Stimulated activated CD8-positive, alpha-beta memory T cell treated with anti-CD3 and anti-CD28 coated beads, Interleukin-12 subunit alpha, Interleukin-12 subunit beta, amount 100 ng/mL, for 24 hours (primary cell): ENCODE data around the gene PRKAR1B.
"Not testable (repeated sequence)": the region's sequence is repeated elsewhere in the genome, so short reads cannot be mapped to it uniquely, and the experiment has no call there.

Experiments used
- DNase-seq: peaks from one replicate; pipeline ENCODE4 v3.0.0-alpha.2; 2020; ENCODE audit errors: extremely low read depth

Gene PRKAR1B

DNA sequence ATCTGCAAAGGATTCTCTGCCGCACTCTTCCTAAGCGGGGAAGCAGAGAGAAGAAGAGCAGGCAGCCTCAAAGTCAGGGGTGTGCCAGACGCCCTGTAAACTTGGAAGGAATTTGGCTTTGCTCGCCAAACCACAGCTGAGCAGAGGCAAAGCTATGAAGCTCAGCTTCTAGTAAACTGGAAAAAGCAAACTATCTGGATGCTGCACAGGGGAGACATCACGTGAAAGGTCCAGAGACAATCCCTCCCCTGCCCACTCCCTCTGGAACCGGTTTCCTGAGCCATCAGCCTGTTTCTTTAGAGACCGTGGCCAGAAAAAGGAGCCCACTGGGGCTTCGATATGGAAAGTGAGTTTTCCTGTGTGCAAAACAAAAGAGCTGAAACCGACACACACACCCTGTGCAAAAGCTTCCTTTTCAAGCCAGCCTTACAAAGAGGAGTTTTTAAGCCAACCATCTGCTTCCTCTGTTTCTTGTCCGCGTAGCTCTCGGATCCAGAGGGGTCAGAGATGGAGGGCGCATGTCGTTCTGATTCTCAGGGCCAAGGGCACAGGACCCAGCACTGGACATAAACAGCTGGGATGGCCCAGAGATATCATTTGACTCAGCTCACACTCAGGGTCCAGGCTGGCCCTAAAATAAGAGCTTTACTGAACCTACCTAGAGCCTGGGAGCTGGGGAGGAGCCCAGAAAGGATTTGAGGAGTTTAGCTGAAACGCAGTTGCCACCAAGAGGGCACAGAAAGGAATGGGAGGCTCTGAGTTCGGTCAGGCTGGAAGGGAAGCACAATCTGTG is 58.7 kb downstream of the PRKAR1B start:
- DNase-seq, result no peak

DNA sequence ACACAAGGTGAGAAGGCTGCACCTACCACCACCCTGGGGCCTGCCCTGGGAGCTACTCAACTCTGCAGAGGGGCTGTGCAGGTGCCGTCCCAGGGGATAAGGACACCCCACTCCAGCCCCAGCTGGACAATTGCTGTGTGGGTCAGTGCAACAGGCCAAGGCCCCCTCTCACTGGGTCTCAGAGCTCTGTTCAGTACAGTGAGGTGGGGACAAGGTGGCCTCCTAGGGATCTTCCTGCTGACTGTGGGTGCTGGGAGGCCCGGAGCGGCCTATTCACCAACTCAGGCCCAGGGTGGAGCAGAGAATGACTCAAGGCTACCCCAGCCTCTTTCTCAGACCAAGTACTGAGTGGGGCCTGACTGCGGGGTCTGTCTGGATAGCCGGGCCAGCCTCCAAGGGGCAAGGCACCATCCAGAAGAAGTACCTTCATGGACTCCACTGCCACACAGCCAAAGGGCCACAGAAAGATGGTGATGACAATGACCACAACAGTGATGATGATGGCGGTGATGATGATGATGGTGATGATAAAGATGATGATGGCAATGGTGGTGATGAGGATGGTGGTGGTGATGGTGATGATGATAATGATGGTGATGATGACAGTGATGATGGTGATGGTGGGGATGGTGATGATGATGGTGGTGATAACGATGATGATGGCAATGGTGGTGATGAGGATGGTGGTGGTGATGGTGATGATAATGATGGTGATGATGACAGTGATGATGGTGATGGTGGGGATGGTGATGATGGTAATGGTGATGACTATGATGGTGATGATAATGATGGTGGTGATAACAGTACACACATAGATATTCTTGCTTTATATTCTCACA is 60.4 kb downstream of the PRKAR1B start:
- DNase-seq, result no peak

DNA sequence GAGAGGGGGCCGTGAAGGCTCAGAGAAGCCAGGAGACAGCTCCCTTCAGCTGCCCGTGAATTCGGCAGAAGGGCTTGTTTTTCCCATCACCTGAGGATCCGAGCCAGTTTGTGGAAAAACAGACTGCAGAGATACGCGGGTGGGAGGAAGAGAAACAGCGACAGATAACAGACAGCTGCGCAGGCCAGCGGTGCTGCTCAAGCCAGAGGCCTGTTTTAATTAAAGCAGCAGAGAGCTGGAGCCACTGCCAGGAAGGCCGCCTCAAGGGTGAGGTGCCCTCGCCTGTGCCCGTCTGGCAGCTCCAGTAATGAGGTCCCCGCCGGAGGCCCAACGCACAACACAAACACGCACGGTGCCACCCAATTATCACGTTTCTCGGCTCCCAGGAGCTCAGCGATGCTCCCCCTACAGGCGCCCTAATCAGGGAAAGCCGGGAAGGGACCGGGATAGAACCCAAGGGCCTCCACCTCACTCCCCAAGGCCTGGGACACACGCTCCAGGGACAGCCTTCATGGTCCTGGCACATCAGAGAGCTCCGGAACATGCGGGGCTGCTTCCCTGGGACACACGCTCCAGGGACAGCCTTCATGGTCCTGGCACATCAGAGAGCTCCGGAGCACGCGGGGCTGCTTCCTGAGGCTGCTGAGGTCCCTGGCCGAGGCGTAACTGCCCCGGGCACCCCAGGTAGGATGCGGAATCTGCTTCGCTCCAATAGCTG is 61.2 kb downstream of the PRKAR1B start:
- no peak for DNase-seq

DNA sequence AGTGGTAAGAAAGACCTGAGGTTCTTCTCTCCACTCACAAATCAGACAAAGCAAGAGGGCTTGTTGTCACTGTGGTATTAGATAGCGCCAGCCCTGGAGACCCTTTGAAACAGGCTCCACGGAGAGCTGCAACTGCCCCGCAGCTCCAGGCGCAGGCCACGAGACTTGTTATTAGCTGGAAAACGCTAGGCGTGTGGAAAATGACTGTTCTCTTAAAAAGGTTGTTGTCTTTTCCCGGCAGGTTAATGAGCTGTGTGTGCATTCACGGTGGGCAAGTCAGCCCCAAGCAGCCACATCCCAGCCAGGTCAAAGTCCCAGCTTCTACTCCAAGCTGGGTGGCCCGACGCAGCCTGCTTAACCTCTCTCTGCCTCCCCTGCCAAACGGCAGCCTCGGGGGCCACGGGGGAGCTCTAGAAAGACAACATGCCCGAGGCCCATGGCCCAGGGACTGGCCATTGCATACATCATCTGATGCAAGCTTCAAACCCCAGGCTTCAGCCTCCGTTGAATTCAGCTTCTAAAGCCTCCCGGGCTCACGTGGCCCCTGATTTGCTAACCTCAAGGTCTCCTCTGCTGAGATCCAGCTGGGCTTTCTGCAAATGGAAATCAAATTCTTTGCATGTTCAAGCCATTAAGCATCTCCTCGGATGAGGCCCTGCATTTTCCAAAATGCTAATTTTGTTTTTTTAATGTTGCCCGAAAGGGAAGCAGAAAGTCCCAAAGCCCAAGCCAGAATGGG is 61.9 kb downstream of the PRKAR1B start:
- DNase-seq, result no peak

DNA sequence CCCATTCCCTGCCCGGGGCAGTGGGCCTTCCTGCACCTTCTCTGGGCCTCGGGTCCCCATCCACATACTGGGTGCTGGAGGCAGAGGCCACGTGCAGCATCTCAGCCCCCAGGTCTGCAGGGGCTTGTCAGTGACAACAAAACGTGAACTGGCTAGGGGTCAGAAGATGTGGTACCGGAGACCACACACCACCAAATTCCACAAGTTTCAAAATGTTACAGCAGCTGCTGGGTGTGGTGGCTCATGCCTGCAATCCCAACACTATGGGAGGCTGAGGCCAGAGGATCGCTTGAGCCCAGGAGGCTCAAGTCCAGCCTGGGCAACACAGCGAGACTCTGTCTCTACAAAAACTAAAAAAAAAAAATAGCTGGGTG is 62.7 kb downstream of the PRKAR1B start:
- DNase-seq, result no peak

DNA sequence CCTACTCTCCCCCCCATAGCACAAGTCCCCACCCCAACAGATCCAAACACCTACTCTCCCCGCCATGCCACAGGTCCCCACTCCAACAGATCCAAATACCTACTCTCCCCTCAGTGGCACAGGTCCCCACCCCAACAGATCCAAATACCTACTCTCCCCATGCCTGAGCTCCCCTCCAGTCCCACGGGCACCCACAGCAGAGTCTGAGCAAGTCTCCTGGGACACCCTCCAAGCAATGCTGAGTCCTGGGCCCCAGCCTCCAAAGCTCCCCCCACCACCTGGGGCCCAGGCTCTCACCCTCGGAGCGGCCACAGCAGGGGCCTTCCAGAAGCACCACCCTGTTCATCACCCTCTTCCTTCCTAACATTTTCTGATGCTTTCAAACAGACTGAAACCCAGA is 64.5 kb downstream of the PRKAR1B start:
- DNase-seq, result no peak

DNA sequence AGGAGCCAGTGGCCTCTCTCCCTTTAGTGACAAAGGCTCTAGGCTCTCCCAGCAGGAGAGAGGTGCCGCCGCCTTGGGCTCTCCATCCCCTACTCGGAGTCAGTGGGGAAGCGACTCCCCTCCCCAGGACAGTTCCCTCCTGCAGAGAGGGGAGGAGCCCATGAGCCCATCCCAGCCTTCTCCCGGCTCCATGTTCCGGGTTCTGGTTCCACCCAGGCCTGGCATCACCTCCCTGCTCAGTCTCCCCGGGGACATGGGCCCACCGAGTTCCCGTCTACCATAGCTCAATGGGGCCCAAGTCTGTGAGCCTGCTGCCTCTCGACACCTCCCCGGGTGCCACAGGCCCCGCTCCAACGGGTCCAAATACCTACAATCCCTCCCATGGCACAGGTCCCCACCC is 67.1 kb downstream of the PRKAR1B start:
- DNase-seq, result no peak

DNA sequence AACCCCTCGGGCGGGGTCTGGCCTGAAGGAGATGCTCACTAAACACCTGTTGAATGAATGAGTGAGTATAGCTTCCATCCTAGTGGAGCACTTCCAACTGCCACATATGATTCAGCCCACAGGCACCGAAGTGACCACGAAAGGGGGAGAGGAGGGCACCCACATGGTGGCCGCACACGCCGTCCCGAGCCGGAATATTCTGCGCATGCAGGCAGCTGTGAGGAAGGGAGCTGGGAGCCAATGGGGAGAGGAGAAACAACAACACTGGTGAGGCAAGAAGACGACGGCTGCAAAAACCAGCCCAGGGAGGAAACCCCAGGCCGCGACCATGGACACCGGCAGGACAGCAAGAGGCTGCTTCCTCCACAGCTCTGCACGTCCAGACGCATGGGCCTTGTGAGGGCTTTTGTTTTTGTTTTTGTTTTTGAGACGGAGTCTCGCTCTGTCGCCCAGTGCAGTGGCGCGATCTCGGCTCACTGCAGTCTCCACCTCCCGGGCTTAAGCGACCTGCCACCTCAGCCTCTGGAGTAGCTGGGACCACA is 67.7 kb downstream of the PRKAR1B start:
- DNase-seq, result no peak

DNA sequence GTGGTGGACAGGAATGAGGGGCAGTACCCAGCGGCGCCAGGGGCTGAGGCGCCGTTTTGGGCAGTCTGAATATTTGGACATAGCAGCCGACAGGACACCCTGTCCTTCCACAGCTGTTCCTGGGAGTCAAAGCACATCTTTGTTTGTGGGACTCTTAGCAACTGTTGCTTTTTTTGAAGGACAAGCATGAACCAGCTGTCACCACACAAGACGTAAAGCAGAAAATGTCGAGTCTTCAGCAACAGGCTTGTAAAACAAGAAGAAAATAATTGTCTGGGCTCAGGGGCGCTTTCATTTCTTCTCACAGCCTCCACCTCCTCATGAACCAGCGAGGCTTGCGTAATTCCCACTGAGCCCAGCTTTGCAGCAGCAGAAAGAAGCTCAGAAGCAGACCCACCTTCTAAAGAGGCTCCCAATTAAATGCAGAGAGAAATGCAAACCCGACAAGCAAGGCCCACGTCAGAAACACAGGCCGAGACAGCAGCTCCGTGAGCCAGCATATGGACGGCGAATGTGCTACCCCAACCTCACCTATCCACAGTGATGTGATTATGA is 69.4 kb downstream of the PRKAR1B start:
- DNase-seq, result no peak

DNA sequence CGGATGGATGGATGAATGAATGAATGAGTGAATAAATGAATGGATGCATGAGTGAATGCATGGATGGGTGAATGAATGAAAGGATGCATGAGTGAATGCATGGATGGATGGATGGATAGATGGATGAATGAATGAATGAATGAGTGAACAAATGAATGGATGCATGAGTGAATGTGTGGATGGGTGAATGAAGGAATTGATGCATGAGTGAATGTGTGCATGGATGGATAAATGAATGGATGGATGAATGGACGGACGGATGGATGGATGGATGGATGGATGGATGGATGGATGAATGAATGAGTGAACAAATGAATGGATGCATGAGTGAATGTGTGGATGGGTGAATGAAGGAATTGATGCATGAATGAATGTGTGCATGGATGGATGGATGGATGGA is 70.1 kb downstream of the PRKAR1B start:
- not testable (repeated sequence) for DNase-seq

DNA sequence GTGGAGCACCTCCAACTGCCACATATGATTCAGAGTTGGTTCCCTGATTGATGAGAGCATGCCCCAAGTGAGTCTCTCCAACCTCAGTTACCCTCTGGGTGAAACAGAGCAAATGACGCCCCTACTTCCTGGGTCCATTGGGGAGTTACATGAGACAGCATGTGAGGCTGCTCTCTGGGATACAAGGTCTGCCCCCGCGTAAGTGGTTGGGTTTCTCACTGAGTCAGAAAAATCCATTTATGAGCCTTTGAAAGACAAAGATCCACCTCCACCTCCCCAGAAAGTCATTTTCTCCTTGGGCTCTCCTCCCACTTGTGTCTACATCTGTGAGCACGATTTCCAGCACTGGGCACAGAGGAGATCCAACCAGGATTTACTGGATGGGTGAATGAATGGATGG is 71.3 kb downstream of the PRKAR1B start:
- DNase-seq, result no peak

DNA sequence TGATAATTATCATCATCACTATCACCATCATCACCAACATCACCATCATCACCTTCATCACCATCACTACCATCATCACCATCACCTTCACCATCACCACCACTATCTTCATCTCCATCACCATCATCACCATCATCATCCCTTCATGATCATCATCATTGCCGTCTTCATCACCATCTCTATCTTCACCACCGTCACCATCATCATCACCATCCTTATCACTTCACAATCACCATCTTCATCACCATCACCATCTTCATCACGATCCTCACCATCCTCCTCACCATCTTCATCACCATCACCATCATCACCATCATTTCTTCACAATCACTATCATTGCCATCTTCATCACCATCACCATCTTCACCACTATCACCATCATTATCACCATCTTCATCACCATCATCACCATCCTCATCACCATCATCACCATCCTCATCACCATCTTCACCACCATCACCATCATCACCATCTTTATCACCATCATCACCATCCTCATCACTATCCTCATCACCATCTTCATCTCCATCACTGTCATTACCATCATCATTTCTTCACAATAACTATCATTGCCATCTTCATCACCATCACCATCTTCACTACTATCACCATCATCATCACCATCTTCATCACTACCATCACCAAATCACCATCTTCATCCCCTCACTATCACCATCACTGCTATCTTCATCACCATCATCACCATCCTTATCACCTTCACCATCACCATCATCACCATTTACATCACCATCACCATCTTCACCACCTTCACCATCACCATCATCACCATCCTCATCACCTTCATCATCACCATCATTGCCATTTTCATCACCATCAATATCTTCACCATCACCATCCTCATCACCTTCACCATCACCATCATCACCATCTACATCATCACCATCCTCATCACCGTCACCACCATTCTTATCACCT is 73.0 kb downstream of the PRKAR1B start:
- DNase-seq, result no peak

DNA sequence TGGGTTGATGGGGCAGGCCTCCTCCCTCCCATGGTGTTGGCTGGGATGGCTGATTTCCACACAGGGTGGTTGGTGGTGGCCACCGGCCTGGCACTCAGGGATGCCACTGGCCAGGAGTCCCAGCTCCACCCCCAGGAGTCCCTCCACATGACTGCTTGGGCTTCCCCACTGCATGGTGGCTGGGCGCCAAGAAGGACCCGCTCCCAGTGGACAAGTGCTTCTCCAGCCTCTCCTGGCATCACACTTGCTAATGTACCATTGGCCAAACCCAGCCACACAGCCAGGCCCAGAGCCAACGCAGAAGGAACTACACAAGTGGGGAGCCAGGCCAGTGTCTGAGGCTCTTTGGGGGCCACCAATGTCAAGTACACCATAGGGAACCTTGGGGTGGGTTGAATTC is 74.2 kb downstream of the PRKAR1B start:
- DNase-seq, result no peak

DNA sequence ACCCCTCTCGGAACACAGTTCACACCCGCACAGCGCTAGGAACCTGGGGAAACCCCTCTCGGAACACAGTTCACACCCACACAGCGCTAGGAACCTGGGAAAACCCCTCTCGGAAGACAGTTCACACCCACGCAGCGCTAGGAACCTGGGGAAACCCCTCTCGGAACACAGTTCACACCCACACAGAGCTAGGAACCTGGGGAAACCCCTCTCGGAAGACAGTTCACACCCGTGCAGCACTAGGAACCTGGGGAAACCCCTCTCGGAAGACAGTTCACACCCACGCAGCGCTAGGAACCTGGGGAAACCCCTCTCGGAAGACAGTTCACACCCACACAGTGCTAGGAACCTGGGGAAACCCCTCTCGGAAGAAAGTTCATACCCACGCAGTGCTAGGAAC is 74.9 kb downstream of the PRKAR1B start:
- not testable (repeated sequence) for DNase-seq

DNA sequence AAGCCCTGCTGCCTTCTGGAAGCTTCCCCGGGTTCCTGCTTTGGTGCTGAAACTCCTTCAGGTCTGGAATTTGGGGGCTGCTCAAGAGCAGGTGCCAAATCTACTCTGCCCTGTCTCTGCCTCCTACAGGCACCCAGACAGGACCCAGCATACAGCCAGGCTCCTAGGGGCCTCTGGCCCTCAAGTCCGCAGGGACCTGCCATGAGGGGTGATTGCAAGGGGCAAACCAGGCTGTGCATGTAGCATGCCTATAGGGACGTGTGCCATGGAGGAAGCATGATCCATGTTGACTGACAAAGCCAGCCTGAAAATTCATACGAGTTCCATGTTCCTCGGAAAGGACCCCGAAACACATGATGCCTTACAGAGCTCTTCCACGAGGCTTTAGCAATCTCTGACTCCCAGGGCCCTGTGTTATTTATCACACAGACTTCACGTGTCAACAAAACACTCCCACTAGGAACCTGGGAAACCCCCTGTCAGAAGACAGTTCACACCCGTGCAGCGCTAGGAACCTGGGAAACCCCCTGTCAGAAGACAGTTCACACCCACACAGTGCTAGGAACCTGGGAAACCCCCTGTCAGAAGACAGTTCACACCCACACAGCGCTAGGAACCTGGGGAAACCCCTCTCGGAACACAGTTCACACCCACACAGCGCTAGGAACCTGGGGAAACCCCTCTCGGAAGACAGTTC is 75.9 kb downstream of the PRKAR1B start:
- no peak for DNase-seq

DNA sequence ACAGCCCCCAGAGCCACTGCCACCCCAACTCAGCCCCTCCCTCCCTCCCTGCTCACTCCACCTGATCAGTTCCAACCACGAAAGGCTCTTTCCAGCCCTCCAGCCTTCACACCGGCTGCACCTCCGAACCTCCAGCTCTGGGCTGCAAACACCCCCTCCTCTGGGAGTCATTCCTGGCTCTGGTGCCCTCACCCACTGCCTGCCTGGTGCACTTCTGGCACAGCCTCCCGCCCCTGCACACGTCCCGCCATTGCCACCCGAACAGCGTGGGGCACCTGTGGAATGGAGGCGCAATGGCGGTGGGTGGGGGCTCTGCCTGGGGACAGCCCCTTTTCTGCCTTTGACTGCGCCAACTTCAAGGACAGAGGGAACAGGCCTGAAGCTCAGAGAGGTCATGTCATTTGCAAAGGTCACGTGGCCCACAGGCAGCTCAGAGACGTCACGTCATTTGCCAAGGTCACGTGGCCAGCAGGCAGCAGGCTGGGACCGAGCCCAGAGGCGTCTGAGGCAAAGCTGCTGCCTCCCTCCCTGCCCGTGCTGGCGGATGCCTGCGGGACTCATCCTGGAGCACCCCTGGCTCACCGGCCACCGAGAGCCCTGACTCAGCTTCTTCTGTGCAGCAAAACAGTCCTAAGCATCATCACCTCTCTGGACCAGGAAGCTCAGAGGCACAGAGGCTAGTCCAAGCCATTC is 76.6 kb downstream of the PRKAR1B start:
- DNase-seq, result no peak

DNA sequence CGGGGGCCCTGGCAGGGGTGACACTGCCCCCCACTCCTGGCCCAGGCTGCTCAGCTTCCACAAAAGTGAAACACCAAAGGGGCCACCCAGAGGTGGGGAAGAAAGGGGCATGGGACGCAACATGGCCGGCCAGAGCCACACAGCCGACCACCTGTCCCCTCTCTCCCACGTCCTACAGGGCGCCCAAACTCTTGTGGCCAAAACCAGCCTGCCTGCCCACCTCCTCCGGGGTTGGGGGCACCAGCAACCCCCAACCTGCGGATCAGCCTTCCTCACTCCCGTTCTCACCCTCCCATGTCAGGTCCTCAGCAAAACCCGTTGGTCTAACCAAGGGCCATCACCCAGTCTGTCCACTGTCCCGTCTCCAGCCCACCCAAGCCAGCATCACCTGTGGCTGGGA is 80.1 kb downstream of the PRKAR1B start:
- no peak for DNase-seq

DNA sequence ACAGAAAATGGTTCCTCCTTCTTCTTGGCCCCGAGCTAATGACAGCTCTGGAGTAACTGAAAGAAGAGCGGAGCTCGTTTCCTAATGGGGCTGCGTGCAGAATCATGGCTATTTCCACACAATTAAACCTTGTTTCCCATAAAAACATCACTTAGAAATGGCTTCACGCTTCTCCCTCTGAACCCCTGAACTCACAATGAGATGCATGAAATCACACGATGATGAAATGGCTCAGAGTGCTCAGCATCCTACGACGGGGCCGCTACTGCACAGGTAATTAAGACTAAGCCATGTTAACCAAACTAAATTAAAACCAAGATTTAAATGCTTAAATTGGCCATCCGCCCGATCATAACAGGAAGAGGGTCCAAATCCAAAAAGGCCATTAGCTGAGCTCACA is 80.6 kb downstream of the PRKAR1B start:
- no peak for DNase-seq

DNA sequence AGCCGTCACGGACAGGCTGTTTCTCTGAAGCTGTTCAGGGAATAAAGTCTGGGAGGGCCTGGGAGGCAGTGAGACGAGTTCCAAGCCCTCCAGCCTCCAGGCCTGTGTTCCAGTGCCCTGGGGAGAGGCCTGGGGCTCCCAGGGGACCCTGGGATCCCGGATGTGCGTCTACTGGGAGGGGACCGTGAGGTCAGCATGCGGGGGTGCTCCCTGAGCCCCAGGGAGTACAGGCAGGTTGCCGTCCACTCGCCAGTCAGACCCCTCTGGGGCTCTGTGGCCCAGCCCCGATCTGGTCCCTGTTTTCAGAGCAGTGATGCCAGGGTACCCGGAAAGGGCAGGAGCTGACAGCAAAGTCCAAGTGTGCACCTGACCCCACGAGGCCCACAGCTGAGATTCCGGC is 81.5 kb downstream of the PRKAR1B start:
- DNase-seq, result no peak
